WTC11 (cell line): ENCODE results near the gene TMPRSS11F. TPM values are rescaled to one million over a fixed set of nuclear protein-coding genes. Genes with fewer than 3 reads are reported as not detected.

ENCODE experiments used
- ATAC-seq: fragments of 200-7000 bp; cut with Tn5 transposase; 2 replicates; pipeline ENCODE4 v1.10.0; 2021; ENCODE audit warnings: mild to moderate bottlenecking, moderate library complexity
- CTCF ChIA-PET: fragments of 300-600 bp; sonication (Branson Sonifier 250); formaldehyde crosslinking; loops from one replicate; lab custom pipeline; 2021; ENCODE audit warnings: antibody characterized with exemption; lab: Charles Lee
- POLR2A ChIA-PET: fragments of 350-600 bp; sonication (Branson Sonifier 250); formaldehyde crosslinking; loops from one replicate; lab custom pipeline; 2021; ENCODE audit warnings: antibody characterized with exemption; lab: Charles Lee
- DNase-seq: peaks from one replicate; pipeline ENCODE4 v3.0.0; 2021; ENCODE audit warnings: low spot score
- H3K27ac Mint-ChIP-seq: 2 replicates; pipeline ENCODE4 v1.8.0; 2021; ENCODE audit warnings: mixed read lengths
- H3K27me3 Mint-ChIP-seq: 2 replicates; pipeline ENCODE4 v1.8.0; 2021; ENCODE audit warnings: low read depth, mild to moderate bottlenecking, moderate library complexity, mixed read lengths
- H3K36me3 Mint-ChIP-seq: 2 replicates; pipeline ENCODE4 v1.8.0; 2021; ENCODE audit warnings: mixed read lengths
- H3K4me1 Mint-ChIP-seq: 2 replicates; pipeline ENCODE4 v1.8.0; 2022; ENCODE audit warnings: mixed read lengths
- H3K4me3 Mint-ChIP-seq: 2 replicates; pipeline ENCODE4 v1.8.0; 2021; ENCODE audit warnings: mild to moderate bottlenecking, moderate library complexity, mixed read lengths
- H3K9me3 Mint-ChIP-seq: 2 replicates; pipeline ENCODE4 v1.8.0; 2021; ENCODE audit warnings: mixed read lengths
- ATF1 ChIP-seq: sonication (generic); formaldehyde crosslinking; IDR thresholded peaks from 2 replicates; pipeline ENCODE4 v1.8.1; 2023; ENCODE audit warnings: mild to moderate bottlenecking, moderate library complexity, missing genetic modification reagents
- ATF6 ChIP-seq: sonication (generic); formaldehyde crosslinking; IDR thresholded peaks from 2 replicates; pipeline ENCODE4 v1.8.1; 2023; ENCODE audit warnings: mild to moderate bottlenecking, missing genetic modification reagents
- CBFB ChIP-seq: sonication (generic); formaldehyde crosslinking; IDR thresholded peaks from 2 replicates; pipeline ENCODE4 v1.8.1; 2022; ENCODE audit warnings: mild to moderate bottlenecking, low read depth, missing genetic modification reagents
- CREB1 ChIP-seq: sonication (generic); formaldehyde crosslinking; IDR thresholded peaks from 2 replicates; pipeline ENCODE4 v1.8.0; 2023; ENCODE audit warnings: mild to moderate bottlenecking, missing genetic modification reagents
- E2F1 ChIP-seq: sonication (generic); formaldehyde crosslinking; IDR thresholded peaks from 2 replicates; pipeline ENCODE4 v1.8.0; 2022; ENCODE audit warnings: mild to moderate bottlenecking, missing genetic modification reagents
- ESRRA ChIP-seq: sonication (generic); formaldehyde crosslinking; IDR thresholded peaks from 2 replicates; pipeline ENCODE4 v1.8.1; 2022; ENCODE audit warnings: mild to moderate bottlenecking, missing genetic modification reagents, borderline replicate concordance
- FOXJ3 ChIP-seq: sonication (generic); formaldehyde crosslinking; IDR thresholded peaks from 2 replicates; pipeline ENCODE4 v1.9.0; 2021; ENCODE audit warnings: missing genetic modification reagents, mild to moderate bottlenecking, borderline replicate concordance
- JUN ChIP-seq: sonication (generic); formaldehyde crosslinking; IDR thresholded peaks from 2 replicates; pipeline ENCODE4 v1.8.0; 2023; ENCODE audit warnings: mild to moderate bottlenecking, missing genetic modification reagents
- NFE2L1 ChIP-seq: sonication (generic); formaldehyde crosslinking; IDR thresholded peaks from 2 replicates; pipeline ENCODE4 v1.8.1; 2023; ENCODE audit warnings: missing genetic modification reagents
- NR1H2 ChIP-seq: sonication (generic); formaldehyde crosslinking; IDR thresholded peaks from 2 replicates; pipeline ENCODE4 v1.9.0; 2021; ENCODE audit warnings: mild to moderate bottlenecking, moderate library complexity, missing genetic modification reagents
- NR2C2 ChIP-seq: sonication (generic); formaldehyde crosslinking; IDR thresholded peaks from 2 replicates; pipeline ENCODE4 v1.8.0; 2022; ENCODE audit warnings: mild to moderate bottlenecking, missing genetic modification reagents
- OVOL2 ChIP-seq: fragments of 250-450 bp; sonication (Bioruptor Pico); IDR thresholded peaks from 2 replicates; pipeline ENCODE4 v1.9.0; 2021; ENCODE audit warnings: mild to moderate bottlenecking, borderline replicate concordance
- RELA ChIP-seq: sonication (generic); formaldehyde crosslinking; IDR thresholded peaks from 2 replicates; pipeline ENCODE4 v1.8.1; 2022; ENCODE audit warnings: missing genetic modification reagents, mild to moderate bottlenecking, borderline replicate concordance
- SMAD3 ChIP-seq: sonication (generic); formaldehyde crosslinking; IDR thresholded peaks from 2 replicates; pipeline ENCODE4 v1.8.0; 2022; ENCODE audit warnings: missing genetic modification reagents, mild to moderate bottlenecking, borderline replicate concordance
- STAT6 ChIP-seq: sonication (generic); formaldehyde crosslinking; conservative IDR thresholded peaks from 2 replicates; pipeline ENCODE4 v1.8.1; 2023; ENCODE audit warnings: mild to moderate bottlenecking, low read depth, missing genetic modification reagents, moderate library complexity
- TEAD1 ChIP-seq: sonication (generic); formaldehyde crosslinking; IDR thresholded peaks from 2 replicates; pipeline ENCODE4 v1.8.0; 2022; ENCODE audit warnings: mild to moderate bottlenecking, missing genetic modification reagents
- ZMAT4 ChIP-seq: fragments of 250-450 bp; sonication (Bioruptor Pico); IDR thresholded peaks from 2 replicates; pipeline ENCODE4 v1.9.0; 2021; ENCODE audit warnings: mild to moderate bottlenecking
- ZNF317 ChIP-seq: sonication (generic); formaldehyde crosslinking; IDR thresholded peaks from 2 replicates; pipeline ENCODE4 v1.8.1; 2023; ENCODE audit warnings: low read depth, mild to moderate bottlenecking, moderate library complexity, missing genetic modification reagents, borderline replicate concordance
- ZNF416 ChIP-seq: fragments of 250-450 bp; sonication (Bioruptor Pico); IDR thresholded peaks from 2 replicates; pipeline ENCODE4 v1.9.0; 2021; ENCODE audit warnings: mild to moderate bottlenecking, inconsistent platforms
- total RNA-seq: library from RNA; stranded (reverse); gene quantifications from 3 replicates; pipeline ENCODE4 v1.2.3, GENCODE V29; 2021
- TF ChIP-seq, protein P1 (sequence below): fragments of 200-600 bp; IDR thresholded peaks from 2 replicates; pipeline ENCODE4 v1.8.0; 2022; ENCODE audit warnings: antibody characterized with exemption
- TF ChIP-seq, protein P2 (sequence below): fragments of 250-450 bp; sonication (Bioruptor Pico); IDR thresholded peaks from 2 replicates; pipeline ENCODE4 v1.9.0; 2021; ENCODE audit warnings: mild to moderate bottlenecking

The TMPRSS11F gene
- total RNA-seq, 1 experiment from 2014 or later = not detected

GRCh38 chr4:68148800-68149685, 19.4 kb upstream of the TMPRSS11F start (continued):
- no peak for TF ChIP-seq OVOL2 (CRISPR knock-in tag)
- TF ChIP-seq, protein P1, sequence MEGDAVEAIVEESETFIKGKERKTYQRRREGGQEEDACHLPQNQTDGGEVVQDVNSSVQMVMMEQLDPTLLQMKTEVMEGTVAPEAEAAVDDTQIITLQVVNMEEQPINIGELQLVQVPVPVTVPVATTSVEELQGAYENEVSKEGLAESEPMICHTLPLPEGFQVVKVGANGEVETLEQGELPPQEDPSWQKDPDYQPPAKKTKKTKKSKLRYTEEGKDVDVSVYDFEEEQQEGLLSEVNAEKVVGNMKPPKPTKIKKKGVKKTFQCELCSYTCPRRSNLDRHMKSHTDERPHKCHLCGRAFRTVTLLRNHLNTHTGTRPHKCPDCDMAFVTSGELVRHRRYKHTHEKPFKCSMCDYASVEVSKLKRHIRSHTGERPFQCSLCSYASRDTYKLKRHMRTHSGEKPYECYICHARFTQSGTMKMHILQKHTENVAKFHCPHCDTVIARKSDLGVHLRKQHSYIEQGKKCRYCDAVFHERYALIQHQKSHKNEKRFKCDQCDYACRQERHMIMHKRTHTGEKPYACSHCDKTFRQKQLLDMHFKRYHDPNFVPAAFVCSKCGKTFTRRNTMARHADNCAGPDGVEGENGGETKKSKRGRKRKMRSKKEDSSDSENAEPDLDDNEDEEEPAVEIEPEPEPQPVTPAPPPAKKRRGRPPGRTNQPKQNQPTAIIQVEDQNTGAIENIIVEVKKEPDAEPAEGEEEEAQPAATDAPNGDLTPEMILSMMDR = no peak
- TF ChIP-seq TEAD1 = no peak
- no peak for TF ChIP-seq NFE2L1 (CRISPR knock-in tag)
- TF ChIP-seq ATF6 (CRISPR knock-in tag) = no peak

DNA sequence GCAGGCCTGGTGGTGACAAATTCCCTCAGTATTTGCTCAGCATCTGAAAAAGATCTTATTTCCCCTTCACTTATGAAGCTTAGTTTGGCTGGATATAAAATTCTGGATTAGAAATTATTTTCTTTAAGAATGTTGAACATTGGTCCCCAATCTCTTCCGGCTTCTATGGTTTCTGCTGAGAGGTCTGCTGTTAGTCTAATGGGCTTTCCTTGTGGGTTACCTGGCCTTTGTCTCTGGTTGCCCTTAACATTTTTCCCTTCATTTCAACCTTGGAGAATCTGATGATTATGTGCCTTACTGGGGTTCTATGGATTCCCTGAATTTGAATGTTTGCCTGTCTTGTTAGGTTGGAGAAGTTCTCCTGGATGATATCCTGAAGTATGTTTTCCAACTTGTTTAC, 17.4 kb upstream of the TMPRSS11F start:
- peaks cover 4% of the 10 kb centered on the region; the same call in 1 of the 2 replicates for H3K4me1 Mint-ChIP-seq
- no peak for DNase-seq
- no peak overlapping the region for H3K4me3 Mint-ChIP-seq
- TF ChIP-seq ZNF317 (CRISPR knock-in tag) (peak; percentile 91), SMAD3 (CRISPR knock-in tag) (no peak)
- H3K36me3 Mint-ChIP-seq = peaks cover 9% of the 10 kb centered on the region
- H3K27me3 Mint-ChIP-seq = no peaks in the 10 kb centered on the region
- CTCF ChIA-PET = no interaction called here
- peaks cover 27% of the 10 kb centered on the region for H3K9me3 Mint-ChIP-seq
- POLR2A ChIA-PET = no interaction called here
- H3K27ac Mint-ChIP-seq = no peak overlapping the region
- ATAC-seq = no peak

GRCh38 chr4:68145261-68145660, 15.6 kb upstream of the TMPRSS11F start:
- no peaks in the 10 kb centered on the region for H3K27me3 Mint-ChIP-seq
- H3K4me3 Mint-ChIP-seq = no peak overlapping the region
- POLR2A ChIA-PET = no interaction called here
- ATAC-seq (no peak), DNase-seq (no peak)
- H3K27ac Mint-ChIP-seq = no peak overlapping the region
- H3K9me3 Mint-ChIP-seq = peaks cover 27% of the 10 kb centered on the region
- H3K4me1 Mint-ChIP-seq = peaks cover 4% of the 10 kb centered on the region; the same call in 1 of the 2 replicates
- peaks cover 9% of the 10 kb centered on the region for H3K36me3 Mint-ChIP-seq
- CTCF ChIA-PET = no interaction called here
- TF ChIP-seq ZMAT4 (CRISPR knock-in tag) (no peak), NR2C2 (CRISPR knock-in tag) (no peak), ESRRA (CRISPR knock-in tag) (no peak), ATF1 (no peak), ZNF317 (CRISPR knock-in tag) (no peak), OVOL2 (CRISPR knock-in tag) (no peak), ZNF416 (CRISPR knock-in tag) (no peak), STAT6 (CRISPR knock-in tag) (no peak), E2F1 (CRISPR knock-in tag) (no peak), RELA (no peak), FOXJ3 (CRISPR knock-in tag) (no peak), NR1H2 (no peak), CREB1 (CRISPR knock-in tag) (no peak), CBFB (CRISPR knock-in tag) (no peak), JUN (CRISPR knock-in tag) (no peak)
- TF ChIP-seq, protein P2, sequence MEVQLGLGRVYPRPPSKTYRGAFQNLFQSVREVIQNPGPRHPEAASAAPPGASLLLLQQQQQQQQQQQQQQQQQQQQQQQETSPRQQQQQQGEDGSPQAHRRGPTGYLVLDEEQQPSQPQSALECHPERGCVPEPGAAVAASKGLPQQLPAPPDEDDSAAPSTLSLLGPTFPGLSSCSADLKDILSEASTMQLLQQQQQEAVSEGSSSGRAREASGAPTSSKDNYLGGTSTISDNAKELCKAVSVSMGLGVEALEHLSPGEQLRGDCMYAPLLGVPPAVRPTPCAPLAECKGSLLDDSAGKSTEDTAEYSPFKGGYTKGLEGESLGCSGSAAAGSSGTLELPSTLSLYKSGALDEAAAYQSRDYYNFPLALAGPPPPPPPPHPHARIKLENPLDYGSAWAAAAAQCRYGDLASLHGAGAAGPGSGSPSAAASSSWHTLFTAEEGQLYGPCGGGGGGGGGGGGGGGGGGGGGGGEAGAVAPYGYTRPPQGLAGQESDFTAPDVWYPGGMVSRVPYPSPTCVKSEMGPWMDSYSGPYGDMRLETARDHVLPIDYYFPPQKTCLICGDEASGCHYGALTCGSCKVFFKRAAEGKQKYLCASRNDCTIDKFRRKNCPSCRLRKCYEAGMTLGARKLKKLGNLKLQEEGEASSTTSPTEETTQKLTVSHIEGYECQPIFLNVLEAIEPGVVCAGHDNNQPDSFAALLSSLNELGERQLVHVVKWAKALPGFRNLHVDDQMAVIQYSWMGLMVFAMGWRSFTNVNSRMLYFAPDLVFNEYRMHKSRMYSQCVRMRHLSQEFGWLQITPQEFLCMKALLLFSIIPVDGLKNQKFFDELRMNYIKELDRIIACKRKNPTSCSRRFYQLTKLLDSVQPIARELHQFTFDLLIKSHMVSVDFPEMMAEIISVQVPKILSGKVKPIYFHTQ (CRISPR knock-in tag) = no peak
